ENCODE measurements around the gene TPRA1. TPM values are rescaled to one million over a fixed set of nuclear protein-coding genes. Genes with fewer than 3 reads are reported as not detected.
A peak's percentile ranks its signal among the peaks of the same experiment; 100 is the strongest.

TPRA1 gene
- total RNA-seq, 6 experiments from 2014 or later: 38.8 to 47.5 (median 43.8) TPM

- Mint-ChIP-seq H3K27me3 (ENCODE audit: insufficient read depth) (peaks cover 17% of the 10 kb centered on the region), H3K9me3 (no peaks in the 10 kb centered on the region), H3K4me1 (ENCODE audit: low read depth) (peaks cover 8% of the 10 kb centered on the region), H3K36me3 (ENCODE audit: low read depth) (no peaks in the 10 kb centered on the region), H3K4me3 (no peak overlapping the region), H3K27ac (no peak overlapping the region)
- no peak for TF ChIP-seq CTCF (IDR thresholded peaks at IDR 0.05)
- no peak for DNase-seq
Observed at GRCh38 chr3:127529346-127530188, 61.0 kb downstream of the TPRA1 start.

GRCh38 chr3:127525373-127525772 lies 65.2 kb downstream of the TPRA1 start:
- H3K27ac Mint-ChIP-seq: no peak overlapping the region
- TF ChIP-seq CTCF (IDR thresholded peaks at IDR 0.05): no peak
- peaks cover 28% of the 10 kb centered on the region for H3K27me3 Mint-ChIP-seq (ENCODE audit: insufficient read depth)
- peaks cover 8% of the 10 kb centered on the region for H3K4me1 Mint-ChIP-seq (ENCODE audit: low read depth)
- peaks cover 5% of the 10 kb centered on the region; the same call in 1 of the 2 replicates for H3K36me3 Mint-ChIP-seq (ENCODE audit: low read depth)
- DNase-seq: peak; percentile 69
- no peak overlapping the region for H3K4me3 Mint-ChIP-seq
- H3K9me3 Mint-ChIP-seq: peaks cover 11% of the 10 kb centered on the region

GRCh38 chr3:127524296-127524896 lies 66.1 kb downstream of the TPRA1 start:
- Mint-ChIP-seq H3K4me1 (ENCODE audit: low read depth) (peaks cover 8% of the 10 kb centered on the region), H3K27me3 (ENCODE audit: insufficient read depth) (peaks cover 26% of the 10 kb centered on the region), H3K36me3 (ENCODE audit: low read depth) (peaks cover 5% of the 10 kb centered on the region; the same call in 1 of the 2 replicates), H3K4me3 (no peak overlapping the region), H3K9me3 (peaks cover 11% of the 10 kb centered on the region), H3K27ac (no peak overlapping the region)
- no peak for DNase-seq
- no peak for TF ChIP-seq CTCF (IDR thresholded peaks at IDR 0.05)

Small RNAs within 50 kb of the gene (microRNA-seq; reads per million reads assigned to microRNA genes)
- gene MIR6825 (not detected), gene MIR7976 (8.5 reads per million, percentile 5 among the genes with 10 or more reads in this experiment)

Other genes starting within 250 kb of the TPRA1 start
- 10 to 100 TPM; 24.1 to 56.0 (median 45.0) TPM for gene MCM2, start 7.7 kb upstream of the TPRA1 start, total RNA-seq (2021; fragmentation: NEBNext Ultra II Directional; extraction: Animal tissue kit (Norgen Biotek cat#: 25700))
- under 1 TPM in 1 of 6 experiments, not detected in 5; 0.09 TPM for gene PODXL2, start 38.5 kb upstream of the TPRA1 start, total RNA-seq (2021; fragmentation: NEBNext Ultra II Directional; extraction: Animal tissue kit (Norgen Biotek cat#: 25700))
- gene ABTB1, start 82.2 kb upstream of the TPRA1 start, total RNA-seq (2021; fragmentation: NEBNext Ultra II Directional; extraction: Animal tissue kit (Norgen Biotek cat#: 25700)): 10 to 100 TPM in 4 of 6 experiments, 1 to 10 TPM in 2; 9.5 to 14.0 (median 11.5) TPM
- gene MGLL, start 231.8 kb upstream of the TPRA1 start, total RNA-seq (2021; fragmentation: NEBNext Ultra II Directional; extraction: Animal tissue kit (Norgen Biotek cat#: 25700)): 100 to 1,000 TPM; 128 to 144 (median 129) TPM

Data from HFFc6 (cell line).